Mucosa of stomach (tissue), 1 donor: ENCODE measurements around the gene MTHFD1.

Experiments
- H3K27me3 ChIP-seq: one replicate; pipeline ENCODE4 v1.7.0; 2013; ENCODE audit warnings: mild to moderate bottlenecking, low read length; ENCODE audit not compliant: control insufficient read depth, insufficient read depth
- H3K36me3 ChIP-seq: one replicate; pipeline ENCODE4 v1.7.0; 2013; ENCODE audit warnings: low read length; ENCODE audit not compliant: control insufficient read depth, insufficient read depth
- H3K4me1 ChIP-seq: one replicate; pipeline ENCODE4 v1.7.0; 2013; ENCODE audit warnings: mild to moderate bottlenecking, low read length; ENCODE audit not compliant: control insufficient read depth, insufficient read depth
- H3K4me3 ChIP-seq: one replicate; pipeline ENCODE4 v1.7.0; 2013; ENCODE audit warnings: low read length
- H3K9ac ChIP-seq: one replicate; pipeline ENCODE4 v1.7.0; 2013; ENCODE audit warnings: mild to moderate bottlenecking, low read length, moderate library complexity
- H3K9me3 ChIP-seq: one replicate; pipeline ENCODE4 v1.7.0; 2013; ENCODE audit warnings: mild to moderate bottlenecking, low read length, moderate library complexity; ENCODE audit not compliant: control insufficient read depth
- donor health status: Pancreatic carcinoma.

MTHFD1 gene

GRCh38 chr14:64504310-64504896 lies 116.2 kb downstream of the MTHFD1 start, which contains the start of gene ZBTB1:
Gene ZBTB1, plus strand, starts transcription at chr14:64504770. Its CDS starts 16,735 bp downstream, at chr14:64521505.
- Histone ChIP-seq H3K4me3 (peak within 1 kb of the TSS; percentile 58), H3K9me3 (no peaks in the 10 kb centered on the region), H3K27me3 (no peaks in the 10 kb centered on the region), H3K36me3 (no peaks in the 10 kb centered on the region), H3K4me1 (peaks cover 29% of the 10 kb centered on the region), H3K9ac (peak within 1 kb of the TSS; percentile 99)

GRCh38 chr14:64504897-64505794 lies 117.0 kb downstream of the MTHFD1 start:
- no peaks in the 10 kb centered on the region for H3K9me3 ChIP-seq
- no peaks in the 10 kb centered on the region for H3K36me3 ChIP-seq
- no peaks in the 10 kb centered on the region for H3K27me3 ChIP-seq
- peaks cover 29% of the 10 kb centered on the region for H3K4me1 ChIP-seq
- peak overlapping the region; percentile 58 for H3K4me3 ChIP-seq
- H3K9ac ChIP-seq: peak overlapping the region; percentile 99

- Histone ChIP-seq H3K36me3 (no peaks in the 10 kb centered on the region), H3K27me3 (no peaks in the 10 kb centered on the region), H3K4me3 (no peak overlapping the region), H3K9ac (peak overlapping the region; percentile 41), H3K9me3 (no peaks in the 10 kb centered on the region), H3K4me1 (peaks cover 22% of the 10 kb centered on the region)
Measured at GRCh38 chr14:64506721-64507120, 118.6 kb downstream of the MTHFD1 start.

DNA sequence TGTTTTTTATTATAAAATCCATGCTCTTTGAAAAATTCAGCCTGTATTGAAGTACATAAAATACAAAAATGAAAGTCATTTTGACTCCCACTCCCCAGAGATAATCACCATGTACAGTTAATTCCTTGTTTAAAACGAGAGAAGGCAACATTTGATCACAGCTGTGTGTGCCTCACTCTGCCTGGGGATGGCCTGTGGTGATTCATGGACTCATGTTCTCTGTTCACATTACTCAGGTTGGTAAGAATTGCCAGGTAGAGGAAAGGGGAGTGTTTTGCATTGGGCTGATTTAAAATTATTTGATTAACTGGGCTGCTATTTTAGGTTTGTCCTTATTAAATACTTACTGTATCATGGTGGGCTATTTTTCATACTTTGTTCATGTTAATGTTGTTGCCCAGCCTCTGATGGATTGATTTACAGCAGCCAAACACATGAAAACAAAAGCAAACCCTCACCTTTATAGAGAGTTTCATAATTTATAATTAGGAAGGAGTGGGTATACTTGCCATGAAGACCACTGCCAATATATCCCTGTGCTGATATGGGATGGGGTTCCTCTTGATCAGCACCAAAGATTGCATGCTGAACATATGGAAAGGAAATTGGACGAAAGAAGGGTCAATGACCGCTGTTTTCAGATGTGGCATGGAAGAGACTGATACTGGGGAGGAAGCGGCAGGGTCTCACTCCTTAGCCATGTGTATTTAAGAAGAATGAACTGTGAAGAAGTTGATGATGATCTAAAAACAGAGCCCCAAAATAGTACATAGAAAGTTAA lies 119.4 kb downstream of the MTHFD1 start:
- no peaks in the 10 kb centered on the region for H3K36me3 ChIP-seq
- H3K4me1 ChIP-seq: peaks cover 14% of the 10 kb centered on the region
- H3K9ac ChIP-seq: no peak overlapping the region
- H3K4me3 ChIP-seq: no peak overlapping the region
- H3K9me3 ChIP-seq: no peaks in the 10 kb centered on the region
- H3K27me3 ChIP-seq: no peaks in the 10 kb centered on the region

DNA sequence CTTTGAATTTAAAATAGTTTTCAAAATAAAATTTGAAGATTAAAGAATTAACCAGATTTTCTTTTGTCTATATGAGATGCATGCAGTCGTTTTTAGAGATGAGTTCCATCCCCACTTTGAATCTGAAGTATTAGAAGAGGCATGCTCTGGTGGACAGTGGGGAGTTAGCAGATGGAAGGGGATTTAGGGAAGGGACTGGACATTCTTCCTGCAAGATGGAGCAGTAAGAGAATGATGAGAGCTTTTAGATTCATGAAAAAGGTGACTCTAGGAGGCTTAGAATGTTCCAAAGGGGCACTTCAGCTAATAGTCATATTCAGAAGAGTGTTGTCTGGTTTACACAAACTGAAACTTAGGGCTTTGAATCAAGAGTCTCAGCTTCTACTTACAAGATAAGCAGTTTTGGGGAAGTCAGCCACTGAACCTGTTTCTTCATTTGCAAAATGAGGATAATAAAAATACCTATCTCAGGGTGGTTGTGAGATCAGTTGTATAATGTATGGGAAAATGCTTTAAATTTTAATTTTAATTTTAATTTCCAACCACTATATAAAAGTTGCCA lies 120.1 kb downstream of the MTHFD1 start:
- H3K36me3 ChIP-seq: no peaks in the 10 kb centered on the region
- H3K27me3 ChIP-seq: no peaks in the 10 kb centered on the region
- no peak overlapping the region for H3K4me3 ChIP-seq
- no peaks in the 10 kb centered on the region for H3K9me3 ChIP-seq
- no peak overlapping the region for H3K9ac ChIP-seq
- peaks cover 11% of the 10 kb centered on the region for H3K4me1 ChIP-seq

GRCh38 chr14:64509036-64509435 lies 120.9 kb downstream of the MTHFD1 start:
- no peaks in the 10 kb centered on the region for H3K27me3 ChIP-seq
- no peak overlapping the region for H3K4me3 ChIP-seq
- H3K9ac ChIP-seq: no peak overlapping the region
- H3K4me1 ChIP-seq: peaks cover 11% of the 10 kb centered on the region
- no peaks in the 10 kb centered on the region for H3K36me3 ChIP-seq
- H3K9me3 ChIP-seq: no peaks in the 10 kb centered on the region
